ENCODE data around the gene ATXN7L1. TPM values are rescaled to one million over a fixed set of nuclear protein-coding genes. Genes with fewer than 3 reads are reported as not detected.

ATXN7L1 gene
- total RNA-seq, 1 experiment from 2014 or later, result 24.3 TPM

DNA sequence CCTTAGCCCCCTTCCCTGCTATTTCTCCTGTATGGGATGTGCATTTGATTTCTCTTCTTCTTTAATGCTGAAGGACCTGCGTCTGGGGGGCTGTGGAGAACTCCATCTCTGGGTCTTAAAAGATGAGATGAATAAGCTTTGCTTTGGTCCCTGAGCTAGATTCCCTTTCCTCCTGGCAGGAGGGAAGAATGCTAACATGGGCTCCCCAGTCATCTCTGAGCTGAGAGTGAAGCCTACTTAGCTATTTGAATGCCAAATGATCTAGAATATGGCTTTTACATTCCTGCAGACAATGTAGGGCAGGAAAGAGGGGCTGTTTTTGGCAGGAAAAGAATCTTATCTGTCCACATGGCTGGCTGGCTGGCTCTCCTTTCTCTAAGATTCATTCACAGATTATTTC lies 232.5 kb downstream of the ATXN7L1 start:
- Histone ChIP-seq H3K4ac (ENCODE audit: low read depth, low read length) (no peak overlapping the region), H2BK5ac (ENCODE audit: insufficient read length, low read length) (no peak overlapping the region), H4K20me1 (ENCODE audit: control insufficient read depth, insufficient read depth, insufficient read length) (no peaks in the 10 kb centered on the region), H2BK12ac (ENCODE audit: insufficient read length, low read depth, low read length) (no peak overlapping the region), H3K4me2 (ENCODE audit: insufficient read depth, insufficient read length, low read length) (no peak overlapping the region), H3K27ac (ENCODE audit: insufficient read length, low read depth, low read length) (peak overlapping the region; percentile 4), H2BK20ac (ENCODE audit: low read depth, low read length, poor library complexity, severe bottlenecking) (no peak overlapping the region), H3K56ac (ENCODE audit: insufficient read length, low read depth, low read length) (no peak overlapping the region), H4K5ac (ENCODE audit: insufficient read length, low read depth, low read length) (no peak overlapping the region), H3K79me1 (ENCODE audit: insufficient read depth, low read depth, low read length, poor library complexity, severe bottlenecking) (no peaks in the 10 kb centered on the region), H4K8ac (replicated peaks; ENCODE audit: insufficient read length, low read depth, low read length) (no peak overlapping the region), H3K23ac (ENCODE audit: insufficient read length, low read depth, low read length) (no peak overlapping the region), H3K23me2 (ENCODE audit: insufficient read length, low read depth, low read length, poor library complexity, severe bottlenecking) (peaks cover under 1% of the 10 kb centered on the region), H2AFZ (ENCODE audit: low read length) (no peak overlapping the region), H2AK5ac (ENCODE audit: insufficient read length, low read length) (no peak overlapping the region), H3K79me2 (ENCODE audit: insufficient read depth, low read length) (no peaks in the 10 kb centered on the region; the same call in 1 of the 2 replicates), H3K18ac (ENCODE audit: insufficient read length, low read depth, low read length) (no peak overlapping the region), H3K9me3 (ENCODE audit: control insufficient read depth, low read depth, low read length) (no peaks in the 10 kb centered on the region), H2BK15ac (ENCODE audit: low read depth, low read length) (no peak overlapping the region), H3K9ac (ENCODE audit: extremely low read depth, insufficient read length, low read length) (no peak overlapping the region), H3T11ph (ENCODE audit: low read length) (no peak overlapping the region), H3K14ac (ENCODE audit: insufficient read depth, low read length) (no peak overlapping the region), H3K27me3 (ENCODE audit: insufficient read depth, low read length) (no peaks in the 10 kb centered on the region), H2BK120ac (ENCODE audit: low read depth, low read length, poor library complexity, severe bottlenecking) (no peak overlapping the region), H4K91ac (ENCODE audit: insufficient read length, low read depth, low read length) (no peak overlapping the region), H3K4me1 (ENCODE audit: insufficient read depth, low read length) (peaks cover 25% of the 10 kb centered on the region; the same call in 1 of the 2 replicates)
- Mint-ChIP-seq H3K36me3 (ENCODE audit: insufficient read depth in 1 of 3, low read depth in 3 of 3) (peaks cover 8 to 24% (median 13%) of the 10 kb centered on the region in 3 experiments; a peak in 6 of 7 replicates), H3K4me3 (peak overlapping the region in 1 of 2 experiments; percentile 56; a peak in 4 of 5 replicates), H3K9me3 (no peaks in the 10 kb centered on the region; a peak in 1 of 5 replicates), H3K4me1 (peaks cover 62 to 64% of the 10 kb centered on the region in 2 experiments), H3K27ac (peak overlapping the region; percentile 46 to 98 (median 90); a peak in 5 of 7 replicates), H3K27me3 (ENCODE audit: low read depth) (no peaks in the 10 kb centered on the region)
- TF ChIP-seq, protein P1, sequence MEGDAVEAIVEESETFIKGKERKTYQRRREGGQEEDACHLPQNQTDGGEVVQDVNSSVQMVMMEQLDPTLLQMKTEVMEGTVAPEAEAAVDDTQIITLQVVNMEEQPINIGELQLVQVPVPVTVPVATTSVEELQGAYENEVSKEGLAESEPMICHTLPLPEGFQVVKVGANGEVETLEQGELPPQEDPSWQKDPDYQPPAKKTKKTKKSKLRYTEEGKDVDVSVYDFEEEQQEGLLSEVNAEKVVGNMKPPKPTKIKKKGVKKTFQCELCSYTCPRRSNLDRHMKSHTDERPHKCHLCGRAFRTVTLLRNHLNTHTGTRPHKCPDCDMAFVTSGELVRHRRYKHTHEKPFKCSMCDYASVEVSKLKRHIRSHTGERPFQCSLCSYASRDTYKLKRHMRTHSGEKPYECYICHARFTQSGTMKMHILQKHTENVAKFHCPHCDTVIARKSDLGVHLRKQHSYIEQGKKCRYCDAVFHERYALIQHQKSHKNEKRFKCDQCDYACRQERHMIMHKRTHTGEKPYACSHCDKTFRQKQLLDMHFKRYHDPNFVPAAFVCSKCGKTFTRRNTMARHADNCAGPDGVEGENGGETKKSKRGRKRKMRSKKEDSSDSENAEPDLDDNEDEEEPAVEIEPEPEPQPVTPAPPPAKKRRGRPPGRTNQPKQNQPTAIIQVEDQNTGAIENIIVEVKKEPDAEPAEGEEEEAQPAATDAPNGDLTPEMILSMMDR (conservative IDR thresholded peaks at IDR 0.05), result no peak
- no CpG with 5 or more reads among the region's 1 CpG for WGBS (ENCODE audit: extremely low coverage, insufficient read length, low lambda C conversion rate)
- DNase-seq, result no peak
